WTC11 (cell line): ENCODE results near the gene OPN4. TPM values are rescaled to one million over a fixed set of nuclear protein-coding genes. Genes with fewer than 3 reads are reported as not detected.

ENCODE experiments used
- ATAC-seq: fragments of 200-7000 bp; cut with Tn5 transposase; 2 replicates; pipeline ENCODE4 v1.10.0; 2021; ENCODE audit warnings: mild to moderate bottlenecking, moderate library complexity
- CTCF ChIA-PET: fragments of 300-600 bp; sonication (Branson Sonifier 250); formaldehyde crosslinking; loops from one replicate; lab custom pipeline; 2021; ENCODE audit warnings: antibody characterized with exemption; lab: Charles Lee
- POLR2A ChIA-PET: fragments of 350-600 bp; sonication (Branson Sonifier 250); formaldehyde crosslinking; loops from one replicate; lab custom pipeline; 2021; ENCODE audit warnings: antibody characterized with exemption; lab: Charles Lee
- DNase-seq: peaks from one replicate; pipeline ENCODE4 v3.0.0; 2021; ENCODE audit warnings: low spot score
- H3K27ac Mint-ChIP-seq: 2 replicates; pipeline ENCODE4 v1.8.0; 2021; ENCODE audit warnings: mixed read lengths
- H3K27me3 Mint-ChIP-seq: 2 replicates; pipeline ENCODE4 v1.8.0; 2021; ENCODE audit warnings: low read depth, mild to moderate bottlenecking, moderate library complexity, mixed read lengths
- H3K36me3 Mint-ChIP-seq: 2 replicates; pipeline ENCODE4 v1.8.0; 2021; ENCODE audit warnings: mixed read lengths
- H3K4me1 Mint-ChIP-seq: 2 replicates; pipeline ENCODE4 v1.8.0; 2022; ENCODE audit warnings: mixed read lengths
- H3K4me3 Mint-ChIP-seq: 2 replicates; pipeline ENCODE4 v1.8.0; 2021; ENCODE audit warnings: mild to moderate bottlenecking, moderate library complexity, mixed read lengths
- H3K9me3 Mint-ChIP-seq: 2 replicates; pipeline ENCODE4 v1.8.0; 2021; ENCODE audit warnings: mixed read lengths
- FOXK1 ChIP-seq: sonication (generic); formaldehyde crosslinking; IDR thresholded peaks from 2 replicates; pipeline ENCODE4 v1.8.0; 2022; ENCODE audit warnings: mild to moderate bottlenecking, moderate library complexity, missing genetic modification reagents
- JUN ChIP-seq: sonication (generic); formaldehyde crosslinking; IDR thresholded peaks from 2 replicates; pipeline ENCODE4 v1.8.0; 2023; ENCODE audit warnings: mild to moderate bottlenecking, missing genetic modification reagents
- MYBL2 ChIP-seq: sonication (generic); formaldehyde crosslinking; IDR thresholded peaks from 2 replicates; pipeline ENCODE4 v1.8.1; 2023; ENCODE audit warnings: mild to moderate bottlenecking, moderate library complexity, missing genetic modification reagents
- NFATC4 ChIP-seq: fragments of 250-450 bp; sonication (Bioruptor Pico); IDR thresholded peaks from 2 replicates; pipeline ENCODE4 v1.9.0; 2021; ENCODE audit warnings: mild to moderate bottlenecking
- RELA ChIP-seq: sonication (generic); formaldehyde crosslinking; IDR thresholded peaks from 2 replicates; pipeline ENCODE4 v1.8.1; 2022; ENCODE audit warnings: missing genetic modification reagents, mild to moderate bottlenecking, borderline replicate concordance
- SMAD4 ChIP-seq: sonication (generic); formaldehyde crosslinking; IDR thresholded peaks from 2 replicates; pipeline ENCODE4 v1.8.0; 2022; ENCODE audit warnings: mild to moderate bottlenecking, missing genetic modification reagents
- SOX15 ChIP-seq: fragments of 250-450 bp; sonication (Bioruptor Pico); IDR thresholded peaks from 2 replicates; pipeline ENCODE4 v1.9.0; 2021; ENCODE audit warnings: mild to moderate bottlenecking
- TCF7 ChIP-seq: sonication (generic); formaldehyde crosslinking; IDR thresholded peaks from 2 replicates; pipeline ENCODE4 v1.8.0; 2022; ENCODE audit warnings: mild to moderate bottlenecking, low read depth, missing genetic modification reagents, moderate library complexity
- ZNF219 ChIP-seq: sonication (generic); formaldehyde crosslinking; IDR thresholded peaks from 2 replicates; pipeline ENCODE4 v1.8.0; 2023; ENCODE audit warnings: missing genetic modification reagents, mild to moderate bottlenecking, borderline replicate concordance
- ZNF396 ChIP-seq: fragments of 250-450 bp; sonication (Bioruptor Pico); IDR thresholded peaks from 2 replicates; pipeline ENCODE4 v1.8.0; 2021; ENCODE audit warnings: mild to moderate bottlenecking, moderate library complexity, borderline replicate concordance
- ZNF423 ChIP-seq: fragments of 250-450 bp; sonication (Bioruptor Pico); IDR thresholded peaks from 2 replicates; pipeline ENCODE4 v2.1.2; 2022; ENCODE audit warnings: mild to moderate bottlenecking, moderate library complexity
- total RNA-seq: library from RNA; stranded (reverse); gene quantifications from 3 replicates; pipeline ENCODE4 v1.2.3, GENCODE V29; 2021
- TF ChIP-seq, protein P1 (sequence below): fragments of 200-600 bp; IDR thresholded peaks from 2 replicates; pipeline ENCODE4 v1.8.0; 2022; ENCODE audit warnings: antibody characterized with exemption
- TF ChIP-seq, protein P2 (sequence below): sonication (generic); formaldehyde crosslinking; IDR thresholded peaks from 2 replicates; pipeline ENCODE4 v1.8.1; 2022; ENCODE audit warnings: low read depth, mild to moderate bottlenecking, moderate library complexity, missing genetic modification reagents, borderline replicate concordance
- TF ChIP-seq, protein P3 (sequence below): sonication (generic); formaldehyde crosslinking; IDR thresholded peaks from 2 replicates; pipeline ENCODE4 v1.8.1; 2022; ENCODE audit warnings: missing genetic modification reagents, borderline replicate concordance
- TF ChIP-seq, protein P4 (sequence below): fragments of 250-450 bp; sonication (Bioruptor Pico); IDR thresholded peaks from 2 replicates; pipeline ENCODE4 v1.9.0; 2021; ENCODE audit warnings: moderate library complexity, mild to moderate bottlenecking, inconsistent platforms, borderline replicate concordance
- TF ChIP-seq, protein P5 (sequence below): sonication (generic); formaldehyde crosslinking; IDR thresholded peaks from 2 replicates; pipeline ENCODE4 v1.8.1; 2023; ENCODE audit warnings: mild to moderate bottlenecking, moderate library complexity, missing genetic modification reagents
- TF ChIP-seq, protein P6 (sequence below): fragments of 250-450 bp; sonication (Bioruptor Pico); IDR thresholded peaks from 2 replicates; pipeline ENCODE4 v1.8.0; 2021; ENCODE audit warnings: mild to moderate bottlenecking
- TF ChIP-seq, protein P7 (sequence below): sonication (generic); formaldehyde crosslinking; IDR thresholded peaks from 2 replicates; pipeline ENCODE4 v1.8.1; 2022; ENCODE audit warnings: mild to moderate bottlenecking, missing genetic modification reagents, moderate library complexity, borderline replicate concordance

OPN4 gene
- total RNA-seq, 1 experiment from 2014 or later = not detected

DNA sequence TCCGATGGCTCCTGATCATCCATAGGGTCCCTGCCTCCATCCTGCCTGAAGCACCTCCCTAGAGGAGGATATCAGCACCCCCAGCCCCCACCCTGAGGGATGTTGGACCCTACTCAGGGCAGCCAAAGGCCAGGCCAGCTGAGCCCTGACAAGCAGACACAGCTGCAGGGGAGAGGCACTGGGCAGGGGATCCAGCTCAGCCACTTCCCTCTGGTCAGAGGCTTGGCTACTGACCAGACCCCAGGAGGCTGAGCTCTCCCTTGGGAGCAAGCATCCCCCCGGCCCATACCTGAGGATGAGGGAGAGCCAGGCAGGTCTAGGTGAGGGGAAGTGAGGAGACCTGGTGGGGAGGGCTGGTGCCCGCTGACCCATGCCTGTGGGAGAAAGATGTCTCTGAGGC, 20.6 kb downstream of the OPN4 start (continued):
- TF ChIP-seq SMAD4 (CRISPR knock-in tag) (no peak), RELA (CRISPR knock-in tag) (no peak)
- TF ChIP-seq, protein P1, sequence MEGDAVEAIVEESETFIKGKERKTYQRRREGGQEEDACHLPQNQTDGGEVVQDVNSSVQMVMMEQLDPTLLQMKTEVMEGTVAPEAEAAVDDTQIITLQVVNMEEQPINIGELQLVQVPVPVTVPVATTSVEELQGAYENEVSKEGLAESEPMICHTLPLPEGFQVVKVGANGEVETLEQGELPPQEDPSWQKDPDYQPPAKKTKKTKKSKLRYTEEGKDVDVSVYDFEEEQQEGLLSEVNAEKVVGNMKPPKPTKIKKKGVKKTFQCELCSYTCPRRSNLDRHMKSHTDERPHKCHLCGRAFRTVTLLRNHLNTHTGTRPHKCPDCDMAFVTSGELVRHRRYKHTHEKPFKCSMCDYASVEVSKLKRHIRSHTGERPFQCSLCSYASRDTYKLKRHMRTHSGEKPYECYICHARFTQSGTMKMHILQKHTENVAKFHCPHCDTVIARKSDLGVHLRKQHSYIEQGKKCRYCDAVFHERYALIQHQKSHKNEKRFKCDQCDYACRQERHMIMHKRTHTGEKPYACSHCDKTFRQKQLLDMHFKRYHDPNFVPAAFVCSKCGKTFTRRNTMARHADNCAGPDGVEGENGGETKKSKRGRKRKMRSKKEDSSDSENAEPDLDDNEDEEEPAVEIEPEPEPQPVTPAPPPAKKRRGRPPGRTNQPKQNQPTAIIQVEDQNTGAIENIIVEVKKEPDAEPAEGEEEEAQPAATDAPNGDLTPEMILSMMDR = no peak

DNA sequence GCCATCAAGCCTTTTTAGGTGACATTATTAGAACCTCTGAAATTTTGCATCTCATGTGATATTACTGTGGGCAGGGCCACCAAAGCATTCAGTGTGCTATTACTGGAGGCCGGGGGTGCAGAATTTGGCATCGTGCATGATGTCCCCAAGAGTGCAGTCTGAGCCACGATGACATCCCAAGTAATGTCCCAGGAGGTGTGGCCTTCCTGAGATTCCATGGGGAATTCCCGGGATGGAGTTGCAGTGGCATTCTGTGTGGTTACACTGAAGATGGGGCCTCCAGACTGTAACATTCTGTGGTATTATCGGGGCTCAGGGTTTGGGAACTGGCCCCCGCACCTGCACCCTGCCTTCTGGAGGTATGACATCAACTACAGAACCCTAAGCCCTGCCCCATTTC, 23.0 kb downstream of the OPN4 start:
- ChIA-PET POLR2A (no interaction called here), CTCF (no interaction called here)
- Mint-ChIP-seq H3K27ac (no peak overlapping the region), H3K4me1 (peaks cover 21% of the 10 kb centered on the region), H3K27me3 (no peaks in the 10 kb centered on the region), H3K4me3 (no peak overlapping the region), H3K36me3 (no peaks in the 10 kb centered on the region), H3K9me3 (no peaks in the 10 kb centered on the region)
- ATAC-seq (no peak), DNase-seq (no peak)
- TF ChIP-seq ZNF396 (CRISPR knock-in tag) = no peak
- TF ChIP-seq NFATC4 (CRISPR knock-in tag) = no peak
- TF ChIP-seq, protein P2, sequence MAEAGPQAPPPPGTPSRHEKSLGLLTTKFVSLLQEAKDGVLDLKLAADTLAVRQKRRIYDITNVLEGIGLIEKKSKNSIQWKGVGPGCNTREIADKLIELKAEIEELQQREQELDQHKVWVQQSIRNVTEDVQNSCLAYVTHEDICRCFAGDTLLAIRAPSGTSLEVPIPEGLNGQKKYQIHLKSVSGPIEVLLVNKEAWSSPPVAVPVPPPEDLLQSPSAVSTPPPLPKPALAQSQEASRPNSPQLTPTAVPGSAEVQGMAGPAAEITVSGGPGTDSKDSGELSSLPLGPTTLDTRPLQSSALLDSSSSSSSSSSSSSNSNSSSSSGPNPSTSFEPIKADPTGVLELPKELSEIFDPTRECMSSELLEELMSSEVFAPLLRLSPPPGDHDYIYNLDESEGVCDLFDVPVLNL (CRISPR knock-in tag) = no peak
- TF ChIP-seq, protein P3, sequence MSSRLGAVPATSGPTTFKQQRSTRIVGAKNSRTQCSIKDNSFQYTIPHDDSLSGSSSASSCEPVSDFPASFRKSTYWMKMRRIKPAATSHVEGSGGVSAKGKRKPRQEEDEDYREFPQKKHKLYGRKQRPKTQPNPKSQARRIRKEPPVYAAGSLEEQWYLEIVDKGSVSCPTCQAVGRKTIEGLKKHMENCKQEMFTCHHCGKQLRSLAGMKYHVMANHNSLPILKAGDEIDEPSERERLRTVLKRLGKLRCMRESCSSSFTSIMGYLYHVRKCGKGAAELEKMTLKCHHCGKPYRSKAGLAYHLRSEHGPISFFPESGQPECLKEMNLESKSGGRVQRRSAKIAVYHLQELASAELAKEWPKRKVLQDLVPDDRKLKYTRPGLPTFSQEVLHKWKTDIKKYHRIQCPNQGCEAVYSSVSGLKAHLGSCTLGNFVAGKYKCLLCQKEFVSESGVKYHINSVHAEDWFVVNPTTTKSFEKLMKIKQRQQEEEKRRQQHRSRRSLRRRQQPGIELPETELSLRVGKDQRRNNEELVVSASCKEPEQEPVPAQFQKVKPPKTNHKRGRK = no peak
- TF ChIP-seq, protein P4, sequence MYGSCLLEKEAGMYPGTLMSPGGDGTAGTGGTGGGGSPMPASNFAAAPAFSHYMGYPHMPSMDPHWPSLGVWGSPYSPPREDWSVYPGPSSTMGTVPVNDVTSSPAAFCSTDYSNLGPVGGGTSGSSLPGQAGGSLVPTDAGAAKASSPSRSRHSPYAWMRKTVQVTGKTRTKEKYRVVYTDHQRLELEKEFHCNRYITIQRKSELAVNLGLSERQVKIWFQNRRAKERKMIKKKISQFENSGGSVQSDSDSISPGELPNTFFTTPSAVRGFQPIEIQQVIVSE = no peak
- TF ChIP-seq FOXK1 (CRISPR knock-in tag) = no peak
- TF ChIP-seq, protein P5, sequence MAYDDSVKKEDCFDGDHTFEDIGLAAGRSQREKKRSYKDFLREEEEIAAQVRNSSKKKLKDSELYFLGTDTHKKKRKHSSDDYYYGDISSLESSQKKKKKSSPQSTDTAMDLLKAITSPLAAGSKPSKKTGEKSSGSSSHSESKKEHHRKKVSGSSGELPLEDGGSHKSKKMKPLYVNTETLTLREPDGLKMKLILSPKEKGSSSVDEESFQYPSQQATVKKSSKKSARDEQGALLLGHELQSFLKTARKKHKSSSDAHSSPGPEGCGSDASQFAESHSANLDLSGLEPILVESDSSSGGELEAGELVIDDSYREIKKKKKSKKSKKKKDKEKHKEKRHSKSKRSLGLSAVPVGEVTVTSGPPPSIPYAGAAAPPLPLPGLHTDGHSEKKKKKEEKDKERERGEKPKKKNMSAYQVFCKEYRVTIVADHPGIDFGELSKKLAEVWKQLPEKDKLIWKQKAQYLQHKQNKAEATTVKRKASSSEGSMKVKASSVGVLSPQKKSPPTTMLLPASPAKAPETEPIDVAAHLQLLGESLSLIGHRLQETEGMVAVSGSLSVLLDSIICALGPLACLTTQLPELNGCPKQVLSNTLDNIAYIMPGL (CRISPR knock-in tag) = no peak
- no peak for TF ChIP-seq SOX15 (CRISPR knock-in tag)
- TF ChIP-seq, protein P6, sequence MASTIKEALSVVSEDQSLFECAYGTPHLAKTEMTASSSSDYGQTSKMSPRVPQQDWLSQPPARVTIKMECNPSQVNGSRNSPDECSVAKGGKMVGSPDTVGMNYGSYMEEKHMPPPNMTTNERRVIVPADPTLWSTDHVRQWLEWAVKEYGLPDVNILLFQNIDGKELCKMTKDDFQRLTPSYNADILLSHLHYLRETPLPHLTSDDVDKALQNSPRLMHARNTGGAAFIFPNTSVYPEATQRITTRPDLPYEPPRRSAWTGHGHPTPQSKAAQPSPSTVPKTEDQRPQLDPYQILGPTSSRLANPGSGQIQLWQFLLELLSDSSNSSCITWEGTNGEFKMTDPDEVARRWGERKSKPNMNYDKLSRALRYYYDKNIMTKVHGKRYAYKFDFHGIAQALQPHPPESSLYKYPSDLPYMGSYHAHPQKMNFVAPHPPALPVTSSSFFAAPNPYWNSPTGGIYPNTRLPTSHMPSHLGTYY (CRISPR knock-in tag) = no peak
- no peak for TF ChIP-seq TCF7 (CRISPR knock-in tag)
- TF ChIP-seq, protein P7, sequence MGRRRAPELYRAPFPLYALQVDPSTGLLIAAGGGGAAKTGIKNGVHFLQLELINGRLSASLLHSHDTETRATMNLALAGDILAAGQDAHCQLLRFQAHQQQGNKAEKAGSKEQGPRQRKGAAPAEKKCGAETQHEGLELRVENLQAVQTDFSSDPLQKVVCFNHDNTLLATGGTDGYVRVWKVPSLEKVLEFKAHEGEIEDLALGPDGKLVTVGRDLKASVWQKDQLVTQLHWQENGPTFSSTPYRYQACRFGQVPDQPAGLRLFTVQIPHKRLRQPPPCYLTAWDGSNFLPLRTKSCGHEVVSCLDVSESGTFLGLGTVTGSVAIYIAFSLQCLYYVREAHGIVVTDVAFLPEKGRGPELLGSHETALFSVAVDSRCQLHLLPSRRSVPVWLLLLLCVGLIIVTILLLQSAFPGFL (CRISPR knock-in tag) = no peak
- TF ChIP-seq, protein P1 = no peak
- TF ChIP-seq MYBL2 = no peak
- no peak for TF ChIP-seq JUN (CRISPR knock-in tag)
- TF ChIP-seq ZNF219 (CRISPR knock-in tag) = no peak
- no peak for TF ChIP-seq ZNF423 (CRISPR knock-in tag)
- TF ChIP-seq, all 79 proteins: peak for 0
